Measurements from ENCODE around the gene BNIP3.

DNA sequence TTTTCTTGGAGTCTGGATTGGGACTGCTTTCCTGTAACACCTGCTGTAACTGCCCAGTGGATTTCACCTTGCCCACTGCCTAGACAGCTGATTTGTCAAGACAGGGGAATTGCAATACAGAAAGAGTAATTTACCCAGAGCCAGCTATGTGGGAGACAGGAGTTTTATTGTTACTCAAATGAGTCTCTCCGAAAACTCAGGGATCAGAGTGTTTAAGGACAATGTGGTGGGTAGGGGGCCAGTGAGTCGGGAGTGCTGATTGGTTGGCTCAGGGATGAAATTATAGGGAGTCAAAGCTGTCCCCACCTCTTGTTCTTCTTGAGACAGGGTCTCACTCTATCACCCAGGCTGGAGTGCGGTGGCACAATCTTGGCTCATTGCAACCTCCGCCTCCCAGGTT, 25.2 kb upstream of the BNIP3 start:
- TF ChIP-seq, protein P1, sequence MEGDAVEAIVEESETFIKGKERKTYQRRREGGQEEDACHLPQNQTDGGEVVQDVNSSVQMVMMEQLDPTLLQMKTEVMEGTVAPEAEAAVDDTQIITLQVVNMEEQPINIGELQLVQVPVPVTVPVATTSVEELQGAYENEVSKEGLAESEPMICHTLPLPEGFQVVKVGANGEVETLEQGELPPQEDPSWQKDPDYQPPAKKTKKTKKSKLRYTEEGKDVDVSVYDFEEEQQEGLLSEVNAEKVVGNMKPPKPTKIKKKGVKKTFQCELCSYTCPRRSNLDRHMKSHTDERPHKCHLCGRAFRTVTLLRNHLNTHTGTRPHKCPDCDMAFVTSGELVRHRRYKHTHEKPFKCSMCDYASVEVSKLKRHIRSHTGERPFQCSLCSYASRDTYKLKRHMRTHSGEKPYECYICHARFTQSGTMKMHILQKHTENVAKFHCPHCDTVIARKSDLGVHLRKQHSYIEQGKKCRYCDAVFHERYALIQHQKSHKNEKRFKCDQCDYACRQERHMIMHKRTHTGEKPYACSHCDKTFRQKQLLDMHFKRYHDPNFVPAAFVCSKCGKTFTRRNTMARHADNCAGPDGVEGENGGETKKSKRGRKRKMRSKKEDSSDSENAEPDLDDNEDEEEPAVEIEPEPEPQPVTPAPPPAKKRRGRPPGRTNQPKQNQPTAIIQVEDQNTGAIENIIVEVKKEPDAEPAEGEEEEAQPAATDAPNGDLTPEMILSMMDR (IDR thresholded peaks at IDR 0.05): no peak
- TF ChIP-seq POLR2A (IDR thresholded peaks at IDR 0.05): no peak

Data from testis (tissue), 2 donors.